GM12873 (cell line): ENCODE measurements around the gene SND1.

Experiments
- TF ChIP-seq, protein P1 (sequence below): IDR thresholded peaks from 2 replicates; pipeline ENCODE4 v1.5.1; 2012; ENCODE audit warnings: low read depth, mild to moderate bottlenecking, moderate library complexity, low read length, control low read depth; ENCODE audit not compliant: insufficient read depth; ENCODE audit errors: missing control alignments

Gene SND1

GRCh38 chr7:127690806-127691205, 38.8 kb downstream of the SND1 start:
- TF ChIP-seq, protein P1, sequence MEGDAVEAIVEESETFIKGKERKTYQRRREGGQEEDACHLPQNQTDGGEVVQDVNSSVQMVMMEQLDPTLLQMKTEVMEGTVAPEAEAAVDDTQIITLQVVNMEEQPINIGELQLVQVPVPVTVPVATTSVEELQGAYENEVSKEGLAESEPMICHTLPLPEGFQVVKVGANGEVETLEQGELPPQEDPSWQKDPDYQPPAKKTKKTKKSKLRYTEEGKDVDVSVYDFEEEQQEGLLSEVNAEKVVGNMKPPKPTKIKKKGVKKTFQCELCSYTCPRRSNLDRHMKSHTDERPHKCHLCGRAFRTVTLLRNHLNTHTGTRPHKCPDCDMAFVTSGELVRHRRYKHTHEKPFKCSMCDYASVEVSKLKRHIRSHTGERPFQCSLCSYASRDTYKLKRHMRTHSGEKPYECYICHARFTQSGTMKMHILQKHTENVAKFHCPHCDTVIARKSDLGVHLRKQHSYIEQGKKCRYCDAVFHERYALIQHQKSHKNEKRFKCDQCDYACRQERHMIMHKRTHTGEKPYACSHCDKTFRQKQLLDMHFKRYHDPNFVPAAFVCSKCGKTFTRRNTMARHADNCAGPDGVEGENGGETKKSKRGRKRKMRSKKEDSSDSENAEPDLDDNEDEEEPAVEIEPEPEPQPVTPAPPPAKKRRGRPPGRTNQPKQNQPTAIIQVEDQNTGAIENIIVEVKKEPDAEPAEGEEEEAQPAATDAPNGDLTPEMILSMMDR = no peak

- TF ChIP-seq, protein P1 = no peak
These were observed 40.2 kb downstream of the SND1 start for GRCh38 chr7:127692200-127692599.

GRCh38 chr7:127699853-127700252, 47.9 kb downstream of the SND1 start:
- TF ChIP-seq, protein P1 = no peak

GRCh38 chr7:127702052-127702652, 50.2 kb downstream of the SND1 start:
- TF ChIP-seq, protein P1 = no peak

- TF ChIP-seq, protein P1 = no peak
These were observed 50.9 kb downstream of the SND1 start for GRCh38 chr7:127702938-127703337.

DNA sequence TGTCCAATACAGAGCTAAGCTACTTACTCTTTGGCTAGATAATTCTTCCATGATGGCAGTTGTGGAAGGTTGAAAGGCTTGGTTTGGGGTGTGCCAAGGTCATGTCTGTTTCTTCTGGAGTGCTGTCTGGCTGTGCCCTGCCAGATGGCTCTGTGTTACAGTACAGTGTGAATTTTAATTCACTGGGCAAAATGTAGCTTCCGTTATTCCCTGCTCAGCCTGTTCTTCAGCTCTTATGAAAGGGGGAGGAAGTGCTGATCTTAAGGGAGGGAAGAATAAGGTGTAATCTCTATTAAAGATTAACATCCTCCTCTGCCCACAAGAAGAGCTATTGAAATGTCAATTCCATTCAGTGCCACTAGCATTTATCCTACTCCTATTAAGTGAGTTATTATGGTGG, 52.2 kb downstream of the SND1 start:
- TF ChIP-seq, protein P1 = no peak

- TF ChIP-seq, protein P1 = no peak
These were observed 53.5 kb downstream of the SND1 start for GRCh38 chr7:127705461-127705959.
